ENCODE results near the gene FANCI.

Gene FANCI

DNA sequence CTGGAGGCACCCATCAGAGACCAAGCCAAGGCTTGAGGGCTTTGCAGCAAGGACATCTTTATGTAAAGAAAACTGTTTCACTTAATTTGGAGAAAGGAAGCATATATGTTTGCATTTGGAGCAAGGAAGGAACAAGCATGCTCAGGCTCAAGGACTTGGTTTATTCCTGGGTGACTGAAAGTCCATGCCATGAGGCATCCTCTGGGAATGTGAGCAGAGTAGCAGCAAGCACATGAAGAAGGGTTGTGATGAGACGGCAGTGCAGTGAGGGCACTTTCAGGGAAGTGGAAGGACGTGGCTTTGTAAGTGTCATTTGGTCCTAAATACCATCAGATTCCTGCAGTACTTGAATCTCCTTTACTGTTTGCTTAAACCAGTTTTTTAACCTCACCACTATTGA lies 64.0 kb downstream of the FANCI start:
- no peak for DNase-seq

DNA sequence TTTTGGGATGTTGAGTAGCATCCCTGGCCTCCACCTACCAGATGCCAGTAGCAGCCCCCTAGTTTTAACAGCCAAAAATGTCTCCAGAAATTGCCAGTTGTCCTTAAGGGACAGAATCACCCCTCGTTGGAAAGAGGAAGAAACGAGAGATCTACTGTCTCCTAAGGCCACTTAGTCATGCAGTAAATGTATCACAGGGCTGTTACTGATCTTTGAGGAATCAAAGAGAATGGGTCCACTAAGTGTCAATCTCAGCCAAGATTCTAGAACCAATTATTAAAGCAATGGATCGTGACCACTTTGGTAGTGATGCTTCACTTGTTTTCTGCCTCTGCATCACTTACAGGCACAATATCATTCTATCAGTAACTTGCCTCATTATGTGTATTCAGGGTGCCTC lies 64.5 kb downstream of the FANCI start:
- no peak for DNase-seq

DNA sequence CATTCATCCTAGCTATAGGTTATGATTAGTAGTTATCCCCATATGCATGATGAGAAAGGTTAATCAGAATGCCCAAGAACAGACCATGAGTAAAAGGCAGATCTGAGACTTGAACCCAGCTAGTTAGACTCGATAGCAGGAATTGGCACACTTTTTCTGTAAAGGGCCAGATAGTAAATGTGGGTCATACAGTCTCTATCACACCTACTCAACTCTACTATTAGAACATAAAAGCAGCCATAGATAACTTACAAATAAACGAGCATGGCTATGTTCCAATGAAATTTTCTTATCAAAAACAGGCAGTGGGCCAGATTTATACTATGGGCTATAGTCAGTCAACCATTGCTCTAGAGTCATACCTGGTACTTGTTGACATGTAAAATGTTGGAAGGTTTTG lies 66.2 kb downstream of the FANCI start:
- no peak for DNase-seq

- DNase-seq = no peak
Observed at GRCh38 chr15:89315375-89315929, 71.7 kb downstream of the FANCI start.

DNA sequence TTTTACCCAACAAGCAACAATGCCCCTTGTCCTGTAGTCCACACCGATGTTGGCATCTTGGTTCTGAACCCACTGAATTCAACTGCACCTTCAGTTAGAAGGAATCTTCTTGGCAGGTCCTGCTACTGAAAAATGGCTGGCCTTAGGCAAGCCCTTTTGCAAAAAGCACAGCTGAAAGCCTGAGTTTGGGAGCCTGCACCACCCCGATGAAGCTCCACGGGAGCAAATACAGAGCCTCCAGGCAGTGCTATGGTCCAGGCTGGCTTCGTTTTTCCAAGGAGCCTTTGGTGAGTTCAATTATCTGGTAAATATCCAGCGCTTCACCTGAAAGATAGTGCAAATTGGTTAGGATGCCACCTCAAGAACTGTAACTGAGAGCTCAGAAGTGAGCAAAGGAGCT lies 72.7 kb downstream of the FANCI start:
- DNase-seq = no peak

DNA sequence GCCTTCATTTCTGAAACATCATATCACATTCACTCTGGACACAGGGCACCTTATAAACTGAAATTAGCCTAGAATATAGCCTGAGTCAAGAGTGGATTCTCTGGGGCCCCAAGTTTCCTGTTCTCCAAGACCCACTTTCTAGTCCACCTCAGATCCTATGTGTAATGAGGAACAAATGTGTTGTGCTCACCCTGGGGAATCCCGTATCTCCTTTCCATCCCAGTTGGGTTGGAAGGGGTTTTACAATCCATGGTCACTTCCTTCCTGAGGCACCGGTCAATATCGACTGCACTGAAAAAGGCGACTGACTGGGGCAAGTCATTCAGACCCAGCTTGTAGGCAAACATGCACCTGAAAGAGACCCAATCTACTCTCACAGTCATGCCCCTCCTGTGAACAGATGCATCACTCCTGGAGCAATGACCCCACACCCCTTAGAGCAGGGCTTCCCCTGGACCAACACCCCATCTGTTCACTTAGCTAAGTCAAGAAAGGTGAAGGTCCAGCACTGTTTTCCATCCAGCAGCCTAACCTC lies 73.5 kb downstream of the FANCI start:
- no peak for DNase-seq

- no peak for DNase-seq
Observed at GRCh38 chr15:89319678-89320077, 75.9 kb downstream of the FANCI start.

- DNase-seq = no peak
Observed at GRCh38 chr15:89320200-89320599, 76.4 kb downstream of the FANCI start.

DNA sequence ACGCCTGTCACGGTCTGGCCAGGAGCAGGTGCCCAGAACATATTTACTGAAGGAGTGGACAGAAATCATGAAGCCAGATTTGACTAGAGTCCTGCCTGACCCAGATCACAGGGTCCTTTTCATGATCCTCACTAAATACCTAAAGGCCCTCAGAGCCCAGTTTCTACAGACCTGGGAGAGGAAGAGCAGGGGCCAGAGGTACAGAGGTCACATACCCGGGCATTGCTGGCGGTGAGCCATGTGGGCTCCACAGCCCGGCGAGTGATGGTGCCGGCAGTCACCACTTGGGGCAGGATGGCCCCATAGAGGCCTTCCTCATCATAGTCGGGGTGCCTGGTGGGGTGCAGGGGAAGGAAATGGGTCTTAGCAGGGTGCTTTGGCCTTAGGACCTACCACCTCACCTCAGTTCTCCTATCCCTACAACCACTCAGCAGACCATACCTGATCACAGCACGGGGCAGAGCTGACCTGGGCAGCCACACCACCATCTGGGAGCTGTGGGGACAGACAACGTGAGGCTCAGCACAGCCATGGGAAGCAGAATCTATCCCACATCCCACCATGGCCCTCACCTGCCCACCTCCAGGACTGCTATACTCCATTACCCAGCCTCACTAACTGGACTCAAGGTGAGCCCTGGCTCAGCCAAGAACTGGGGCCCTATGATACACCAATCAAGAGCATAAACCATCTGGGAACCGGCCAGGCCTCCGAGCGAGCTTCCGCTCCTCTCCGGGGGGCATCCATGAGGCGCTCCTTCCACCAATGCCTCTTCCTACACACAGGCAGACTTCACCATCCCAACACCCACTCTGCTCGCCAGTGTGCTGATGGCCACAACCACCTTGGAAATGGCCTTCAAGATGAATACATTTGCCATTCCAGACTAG lies 78.0 kb downstream of the FANCI start:
- DNase-seq = no peak

- no peak for DNase-seq
Observed at GRCh38 chr15:89322822-89323221, 79.0 kb downstream of the FANCI start.

- no peak for DNase-seq
Observed at GRCh38 chr15:89323825-89324224, 80.0 kb downstream of the FANCI start.

DNA sequence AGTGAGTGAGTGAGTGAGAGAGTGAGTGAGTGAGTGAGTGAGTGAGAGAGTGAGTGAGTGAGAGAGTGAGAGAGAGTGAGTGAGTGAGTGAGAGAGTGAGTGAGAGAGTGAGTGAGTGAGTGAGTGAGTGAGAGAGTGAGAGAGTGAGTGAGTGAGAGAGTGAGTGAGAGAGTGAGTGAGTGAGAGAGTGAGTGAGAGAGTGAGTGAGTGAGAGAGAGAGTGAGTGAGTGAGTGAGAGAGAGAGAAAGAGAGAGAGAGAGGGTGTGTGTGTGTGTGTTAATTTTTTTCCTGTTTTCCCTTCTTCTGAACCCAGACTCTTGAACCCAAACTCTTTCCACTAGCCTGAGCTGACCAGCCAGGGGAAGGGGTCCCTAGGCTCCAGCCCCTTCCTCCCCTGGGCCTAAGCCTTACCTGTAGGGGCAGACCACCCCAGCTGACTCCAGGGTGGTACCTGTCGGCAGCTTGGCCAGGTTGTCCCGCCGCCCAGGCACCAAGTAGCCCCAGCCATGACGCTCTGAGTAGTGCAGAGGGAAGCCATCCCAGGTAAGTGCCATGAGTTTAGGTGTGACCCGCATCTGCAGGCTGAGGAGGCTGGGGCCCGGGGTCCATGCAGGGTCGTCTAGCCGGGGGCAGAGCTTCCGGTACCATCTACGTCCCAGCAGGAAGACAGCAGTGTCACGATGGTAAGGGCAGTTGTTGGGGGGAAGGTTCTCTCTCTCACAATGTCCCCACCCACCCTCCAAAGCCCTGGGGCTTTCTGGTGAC lies 81.4 kb downstream of the FANCI start:
- no peak for DNase-seq

DNA sequence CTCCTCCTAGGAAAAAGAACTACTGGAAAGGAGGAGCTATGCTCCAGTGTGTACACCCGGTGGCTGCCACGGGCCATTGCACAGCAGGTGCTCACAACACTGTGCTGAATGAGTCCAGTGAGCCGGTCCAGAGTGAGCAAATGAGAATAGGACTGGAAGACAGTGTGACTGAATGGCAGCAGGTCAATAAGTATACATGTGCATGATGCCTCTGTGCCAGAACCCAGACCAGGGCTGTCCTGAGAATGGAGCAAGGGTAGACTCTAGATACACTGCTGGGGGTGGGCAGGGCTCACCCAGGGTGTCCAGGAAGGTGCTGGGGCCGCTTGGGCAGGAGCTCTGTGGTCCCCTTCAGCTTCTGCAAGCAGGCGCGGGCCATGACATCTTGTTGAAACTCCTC lies 82.5 kb downstream of the FANCI start:
- no peak for DNase-seq

DNA sequence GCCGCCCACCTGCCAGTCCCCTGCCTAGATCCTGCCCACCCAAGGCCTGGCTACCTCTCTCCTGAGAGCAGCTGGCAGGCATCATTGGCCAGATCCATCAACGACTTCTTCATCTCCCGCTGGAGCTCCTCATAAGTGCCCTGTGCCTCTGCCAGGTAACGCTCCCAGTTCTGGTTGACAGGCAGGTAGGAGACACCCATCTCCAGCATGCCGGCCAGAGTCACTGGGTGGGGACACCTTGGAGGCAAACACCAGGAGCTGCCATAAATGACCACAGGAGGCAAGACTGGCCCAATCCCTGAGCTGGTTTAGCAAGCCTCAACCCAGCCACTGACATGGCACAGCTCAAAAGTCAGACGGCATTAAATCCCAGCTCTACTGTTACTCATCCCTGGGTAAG lies 83.3 kb downstream of the FANCI start:
- DNase-seq = no peak

DNA sequence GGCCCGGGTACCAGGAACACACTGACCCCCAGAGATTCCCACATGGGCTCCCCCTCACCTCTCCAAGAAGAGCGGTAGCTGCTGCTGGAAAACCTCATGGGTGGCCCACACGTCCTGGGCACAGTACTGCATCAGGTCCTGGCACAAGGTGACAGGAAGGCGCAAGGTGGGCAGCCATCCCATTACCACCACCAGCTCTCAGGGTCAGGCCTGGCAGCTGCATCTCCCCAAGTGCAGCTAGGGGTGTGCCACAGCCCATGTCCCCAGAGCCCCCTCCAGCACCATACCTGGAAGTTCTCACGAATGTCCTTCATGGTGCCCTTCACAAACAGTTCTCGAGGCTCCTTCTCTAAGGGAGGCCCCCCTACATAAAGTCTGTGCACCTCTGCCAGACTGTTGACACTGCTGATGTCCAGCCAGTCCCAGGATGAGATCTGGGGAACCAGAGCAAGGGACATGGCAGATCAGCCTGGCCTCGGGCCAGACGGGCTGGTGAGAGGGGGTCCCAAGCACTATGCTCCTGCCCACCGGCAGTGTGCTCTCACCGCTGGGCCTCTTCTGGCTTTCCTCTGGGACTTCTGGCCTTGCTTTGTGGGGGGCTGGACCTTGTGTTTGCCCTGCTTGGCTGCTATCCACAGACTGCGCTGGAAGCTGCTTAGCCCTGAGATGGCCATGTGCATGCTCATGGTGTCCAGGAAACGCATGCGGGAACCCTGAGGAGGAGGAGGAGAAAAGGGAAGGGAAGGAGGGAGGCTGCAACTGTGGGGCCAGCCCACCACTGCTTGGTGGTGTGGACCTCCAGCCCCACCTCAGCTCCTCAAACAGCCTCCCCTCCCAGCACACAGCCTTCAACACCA lies 84.8 kb downstream of the FANCI start:
- no peak for DNase-seq

DNA sequence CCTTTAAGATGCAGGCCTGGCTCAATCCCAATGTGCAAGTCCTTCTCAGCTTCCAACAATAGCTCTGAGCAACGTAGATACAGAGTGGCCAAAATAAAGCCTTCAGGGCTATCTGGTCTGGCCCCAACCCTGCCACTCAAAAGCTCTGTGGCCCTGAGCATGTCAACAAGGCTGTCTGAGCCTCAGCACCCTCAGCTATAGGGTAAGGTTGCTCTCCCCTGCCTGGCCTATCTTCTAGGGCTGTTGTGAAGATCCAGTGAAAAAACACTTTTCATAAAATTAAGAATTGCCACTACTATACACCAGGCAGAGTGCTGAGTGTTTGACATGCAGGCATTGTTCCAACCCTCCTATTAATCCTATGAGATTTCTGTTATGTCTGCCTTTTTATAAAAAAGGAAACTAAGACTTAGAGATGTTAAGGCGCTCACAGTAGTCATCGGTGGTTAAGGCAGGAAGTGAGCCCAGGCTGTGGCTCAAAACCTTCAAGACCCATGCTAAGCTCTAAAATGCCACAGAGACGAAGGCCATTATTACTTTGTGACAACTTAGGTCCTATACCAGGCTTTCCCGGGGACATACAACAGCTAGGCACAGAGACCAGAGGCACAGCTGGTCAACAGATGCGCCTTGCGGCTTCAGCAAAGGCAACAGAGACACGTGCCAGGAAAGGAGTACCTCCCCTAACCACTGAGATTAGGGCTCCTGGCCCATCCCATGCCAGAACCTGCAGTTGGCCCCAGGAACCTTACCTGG lies 85.7 kb downstream of the FANCI start:
- DNase-seq = no peak

DNA sequence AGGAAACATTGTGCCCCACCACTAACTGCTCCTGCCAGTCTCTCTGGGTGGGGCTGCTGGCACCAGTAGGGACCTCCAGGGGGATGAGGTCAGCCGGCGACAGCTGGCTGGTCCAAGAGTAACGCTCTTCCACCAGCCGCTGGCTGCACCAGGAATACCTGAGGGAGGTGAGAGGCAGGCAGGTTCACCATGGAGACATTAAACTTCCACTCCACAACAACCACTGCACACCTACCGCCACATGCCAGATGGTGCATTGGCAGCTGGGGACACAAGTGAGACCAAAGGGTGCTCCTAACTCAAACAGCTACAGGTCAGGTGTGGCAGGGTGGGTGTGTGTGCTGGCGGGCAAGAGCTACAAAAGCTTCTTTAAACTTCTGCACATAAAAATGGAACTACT lies 86.3 kb downstream of the FANCI start:
- no peak for DNase-seq

DNA sequence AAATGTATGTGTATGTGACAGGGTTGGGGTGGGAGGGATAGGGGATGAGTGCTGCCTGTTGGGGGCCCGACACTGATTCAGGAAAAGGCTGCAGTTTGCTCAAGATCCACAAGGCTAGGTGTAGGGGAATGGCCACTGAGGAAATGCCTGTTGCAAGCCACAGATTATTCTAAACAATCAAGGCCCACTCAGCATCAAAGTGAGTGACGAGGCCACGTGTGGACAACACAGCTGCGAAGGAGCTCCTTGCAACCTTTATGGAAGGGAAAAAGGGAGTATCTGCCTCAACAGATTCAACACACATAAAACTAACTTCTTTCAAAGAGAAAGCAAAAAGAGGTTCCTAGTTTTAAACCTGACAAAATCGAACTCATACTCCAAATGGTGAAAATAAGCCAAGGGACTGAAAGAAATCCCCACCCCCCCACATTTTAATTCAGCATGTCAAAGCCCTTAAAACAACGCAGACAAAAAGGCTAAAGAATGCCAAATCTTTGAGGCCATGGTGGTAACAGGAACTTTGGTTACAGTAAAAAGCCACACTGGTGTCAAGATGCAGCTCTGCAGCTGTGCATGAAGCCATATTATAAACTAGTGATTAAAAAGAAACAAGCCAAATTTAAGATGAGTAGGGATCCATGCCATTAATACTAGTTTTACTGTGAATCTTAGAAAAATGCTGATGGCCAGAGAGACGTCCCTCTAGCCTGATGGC lies 87.3 kb downstream of the FANCI start:
- no peak for DNase-seq

- DNase-seq = peak in 1 of 3 experiments; percentile 28
Observed at GRCh38 chr15:89332446-89332845, 88.7 kb downstream of the FANCI start.

DNA sequence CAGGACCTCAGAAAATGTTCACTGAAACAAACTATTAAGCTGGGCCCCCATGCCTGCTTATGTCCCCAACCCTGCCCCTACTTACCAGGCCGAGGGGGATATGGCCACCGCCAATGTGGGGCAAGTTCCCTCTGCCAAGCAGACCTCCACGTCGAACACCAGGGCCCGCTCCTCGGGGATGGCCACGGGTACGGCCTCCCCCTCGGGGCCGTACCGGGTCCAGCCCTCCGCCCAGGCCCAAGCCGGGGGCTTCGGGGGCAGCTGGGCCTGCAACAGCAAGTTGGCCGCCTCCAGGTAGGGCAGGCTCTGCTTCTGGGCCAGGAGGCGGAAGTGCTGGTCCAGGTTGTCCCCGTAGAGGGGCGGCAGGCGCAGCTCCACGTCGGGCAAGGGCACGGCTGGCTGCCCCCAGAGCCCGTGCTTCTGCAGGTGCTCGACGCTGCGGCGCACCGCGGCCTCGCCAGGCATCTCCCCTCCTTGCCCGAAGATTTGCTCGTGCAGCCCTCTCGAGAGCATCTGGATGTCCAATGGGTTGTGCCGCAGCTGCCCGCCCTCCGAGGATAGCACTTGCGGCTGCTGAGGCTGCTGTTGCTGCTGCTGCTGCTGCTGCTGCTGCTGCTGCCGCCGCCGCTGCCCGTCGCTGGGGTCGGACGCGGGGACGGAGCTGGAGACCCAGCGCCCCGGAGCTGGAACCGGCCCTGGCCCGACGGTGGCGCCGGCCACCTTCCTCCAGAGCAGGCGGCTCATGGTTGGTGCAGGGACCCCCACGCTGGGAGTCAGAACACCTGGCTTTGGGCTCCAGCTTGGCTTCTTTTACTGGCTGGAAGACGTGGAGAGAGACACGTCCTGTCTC lies 89.5 kb downstream of the FANCI start:
- no peak for DNase-seq
